SU-DHL-6 (cell line): ENCODE data around the gene RBMS3.

Source experiments
- CTCF ChIP-seq: fragments of 200-600 bp; sonication (generic); IDR thresholded peaks from one replicate; pipeline ENCODE4 v1.5.1; 2017; ENCODE audit warnings: antibody characterized with exemption, mild to moderate bottlenecking, low read length, moderate library complexity; ENCODE audit not compliant: insufficient read depth, poor library complexity, severe bottlenecking
- EZH2phosphoT487 ChIP-seq: fragments of 200-600 bp; sonication (generic), shearing (Covaris generic); conservative IDR thresholded peaks from 2 replicates; pipeline ENCODE4 v1.6.1; 2018; ENCODE audit warnings: mild to moderate bottlenecking, antibody characterized with exemption, low read length, moderate library complexity, mixed read lengths

- TF ChIP-seq CTCF (no peak), EZH2phosphoT487 (no peak)
Observed at GRCh38 chr3:29593802-29594201, 312.9 kb downstream of the RBMS3 start.
